A549 (cell line): ENCODE measurements around the gene GLRA1.

Source experiments
- CHD2 ChIP-seq: fragments of 150-350 bp; IDR thresholded peaks from 2 replicates; pipeline ENCODE4 v1.6.1; 2014; ENCODE audit warnings: low read length; ENCODE audit not compliant: partially characterized antibody
- CTCF ChIP-seq: fragments of >200 bp; sonication (Bioruptor Twin); formaldehyde crosslinking; IDR thresholded peaks from 3 replicates; pipeline ENCODE4 v1.5.1; 2016
- JUN ChIP-seq, 2 experiments: fragments of >200 bp; sonication (Bioruptor Twin); formaldehyde crosslinking; IDR thresholded peaks; 2 replicates in 1 of 2; 3 replicates in 1 of 2; pipeline ENCODE4 v1.6.1; 2016 to 2017
- MAZ ChIP-seq: fragments of 150-350 bp; IDR thresholded peaks from 2 replicates; pipeline ENCODE4 v1.6.1; 2014; ENCODE audit warnings: antibody characterized with exemption, low read depth, low read length, borderline replicate concordance
- PBX3 ChIP-seq: IDR thresholded peaks from 2 replicates; pipeline ENCODE4 v1.6.1; 2012
- POLR2A ChIP-seq: IDR thresholded peaks from 2 replicates; pipeline ENCODE4 v1.6.1; 2012; ENCODE audit warnings: mild to moderate bottlenecking, low read length

GRCh38 chr5:151847871-151848270 is 76.8 kb downstream of the GLRA1 start:
- TF ChIP-seq POLR2A (no peak), CTCF (no peak), MAZ (no peak), CHD2 (no peak), PBX3 (no peak), JUN (IDR thresholded peaks at IDR 0.05) (no peak)
